ENCODE results near the gene NEK8. TPM values are rescaled to one million over a fixed set of nuclear protein-coding genes. Genes with fewer than 3 reads are reported as not detected.

NEK8 gene
- 18.6 TPM for polyA plus RNA-seq

GRCh38 chr17:28728364-28729200 is at the start of gene NEK8:
Gene NEK8, plus strand, starts transcription at chr17:28728788. Its CDS starts 26 bp downstream, at chr17:28728814.
- no peaks in the 10 kb centered on the region for H3K9me3 Mint-ChIP-seq

GRCh38 chr17:28682655-28683054 is 45.9 kb upstream of the NEK8 start:
- no peaks in the 10 kb centered on the region for H3K9me3 Mint-ChIP-seq
- H3K27me3 Mint-ChIP-seq: no peaks in the 10 kb centered on the region
- no peak overlapping the region for H3K27ac Mint-ChIP-seq
- peaks cover 5% of the 10 kb centered on the region for H3K36me3 Mint-ChIP-seq
- no peaks in the 10 kb centered on the region for H3K4me1 Mint-ChIP-seq
- no peak overlapping the region for H3K4me3 Mint-ChIP-seq

More at GRCh38 chr17:28728364-28729200, at the start of gene NEK8:
- no peaks in the 10 kb centered on the region for H3K27me3 Mint-ChIP-seq
- H3K36me3 Mint-ChIP-seq: peaks cover 2% of the 10 kb centered on the region
- H3K4me1 Mint-ChIP-seq: peaks cover 22 to 36% (median 32%) of the 10 kb centered on the region in 3 donors
- H3K4me3 Mint-ChIP-seq: peak within 1 kb of the TSS; percentile 91 to 98 (median 96)
- H3K27ac Mint-ChIP-seq: peak within 1 kb of the TSS; percentile 99 to 100 (median 100)

- Mint-ChIP-seq H3K4me3 (no peak overlapping the region), H3K4me1 (no peaks in the 10 kb centered on the region), H3K9me3 (no peaks in the 10 kb centered on the region), H3K36me3 (peaks cover 18% of the 10 kb centered on the region), H3K27me3 (no peaks in the 10 kb centered on the region), H3K27ac (peak overlapping the region in 1 of 3 donors; percentile 96)
These were observed 43.6 kb upstream of the NEK8 start for GRCh38 chr17:28684963-28685362.

GRCh38 chr17:28685366-28685765 is 43.2 kb upstream of the NEK8 start:
- Mint-ChIP-seq H3K36me3 (peaks cover 19% of the 10 kb centered on the region), H3K27me3 (no peaks in the 10 kb centered on the region), H3K4me3 (no peak overlapping the region), H3K9me3 (no peaks in the 10 kb centered on the region), H3K27ac (no peak overlapping the region), H3K4me1 (no peaks in the 10 kb centered on the region)

GRCh38 chr17:28686296-28686695 is 42.3 kb upstream of the NEK8 start:
- no peak overlapping the region for H3K4me3 Mint-ChIP-seq
- H3K27me3 Mint-ChIP-seq: no peaks in the 10 kb centered on the region
- H3K27ac Mint-ChIP-seq: no peak overlapping the region
- no peaks in the 10 kb centered on the region for H3K4me1 Mint-ChIP-seq
- no peaks in the 10 kb centered on the region for H3K9me3 Mint-ChIP-seq
- peaks cover 19% of the 10 kb centered on the region for H3K36me3 Mint-ChIP-seq

GRCh38 chr17:28688481-28688880 is 40.1 kb upstream of the NEK8 start:
- no peak overlapping the region for H3K4me3 Mint-ChIP-seq
- H3K36me3 Mint-ChIP-seq: peaks cover 19% of the 10 kb centered on the region
- H3K9me3 Mint-ChIP-seq: no peaks in the 10 kb centered on the region
- no peaks in the 10 kb centered on the region for H3K27me3 Mint-ChIP-seq
- peak overlapping the region in 1 of 3 donors; percentile 67 for H3K27ac Mint-ChIP-seq
- no peaks in the 10 kb centered on the region for H3K4me1 Mint-ChIP-seq

GRCh38 chr17:28689011-28689410 is 39.6 kb upstream of the NEK8 start:
- no peak overlapping the region for H3K4me3 Mint-ChIP-seq
- no peaks in the 10 kb centered on the region for H3K27me3 Mint-ChIP-seq
- H3K9me3 Mint-ChIP-seq: no peaks in the 10 kb centered on the region
- H3K36me3 Mint-ChIP-seq: peaks cover 19% of the 10 kb centered on the region
- no peak overlapping the region for H3K27ac Mint-ChIP-seq
- no peaks in the 10 kb centered on the region for H3K4me1 Mint-ChIP-seq

- no peak overlapping the region for H3K27ac Mint-ChIP-seq
- peaks cover 8% of the 10 kb centered on the region for H3K36me3 Mint-ChIP-seq
These were observed 34.7 kb upstream of the NEK8 start for GRCh38 chr17:28693869-28694268.

GRCh38 chr17:28698253-28698941 is 30.2 kb upstream of the NEK8 start:
- Mint-ChIP-seq H3K4me1 (peaks cover 0 to 2% (median 0%) of the 10 kb centered on the region in 3 donors), H3K27ac (peak overlapping the region in 1 of 3 donors; percentile 69), H3K27me3 (no peaks in the 10 kb centered on the region), H3K9me3 (no peaks in the 10 kb centered on the region), H3K4me3 (peak overlapping the region in 2 of 4 donors; percentile 39 to 52), H3K36me3 (peaks cover 2% of the 10 kb centered on the region)

More at GRCh38 chr17:28693869-28694268, 34.7 kb upstream of the NEK8 start:
- H3K4me3 Mint-ChIP-seq: no peak overlapping the region
- H3K4me1 Mint-ChIP-seq: no peaks in the 10 kb centered on the region
- no peaks in the 10 kb centered on the region for H3K9me3 Mint-ChIP-seq
- no peaks in the 10 kb centered on the region for H3K27me3 Mint-ChIP-seq

GRCh38 chr17:28700278-28700677 is 28.3 kb upstream of the NEK8 start:
- H3K27me3 Mint-ChIP-seq: no peaks in the 10 kb centered on the region
- H3K4me1 Mint-ChIP-seq: peaks cover 0 to 2% (median 0%) of the 10 kb centered on the region in 3 donors
- H3K27ac Mint-ChIP-seq: no peak overlapping the region
- H3K4me3 Mint-ChIP-seq: no peak overlapping the region
- peaks cover 2% of the 10 kb centered on the region for H3K36me3 Mint-ChIP-seq
- H3K9me3 Mint-ChIP-seq: no peaks in the 10 kb centered on the region

- H3K27ac Mint-ChIP-seq: no peak overlapping the region
- peaks cover 2% of the 10 kb centered on the region for H3K36me3 Mint-ChIP-seq
- no peak overlapping the region for H3K4me3 Mint-ChIP-seq
- H3K9me3 Mint-ChIP-seq: no peaks in the 10 kb centered on the region
- no peaks in the 10 kb centered on the region for H3K27me3 Mint-ChIP-seq
- H3K4me1 Mint-ChIP-seq: peaks cover 0 to 5% (median 1%) of the 10 kb centered on the region in 3 donors
These were observed 27.6 kb upstream of the NEK8 start for GRCh38 chr17:28700830-28701492.

- no peaks in the 10 kb centered on the region for H3K9me3 Mint-ChIP-seq
- H3K4me3 Mint-ChIP-seq: no peak overlapping the region
- H3K27ac Mint-ChIP-seq: no peak overlapping the region
- peaks cover 2% of the 10 kb centered on the region for H3K36me3 Mint-ChIP-seq
- H3K27me3 Mint-ChIP-seq: no peaks in the 10 kb centered on the region
- peaks cover 0 to 5% (median 1%) of the 10 kb centered on the region in 3 donors for H3K4me1 Mint-ChIP-seq
These were observed 26.4 kb upstream of the NEK8 start for GRCh38 chr17:28702026-28702751.

GRCh38 chr17:28702752-28703150 is 25.8 kb upstream of the NEK8 start:
- Mint-ChIP-seq H3K4me3 (no peak overlapping the region), H3K36me3 (peaks cover 2% of the 10 kb centered on the region), H3K27ac (peak overlapping the region in 1 of 3 donors; percentile 35), H3K9me3 (no peaks in the 10 kb centered on the region), H3K27me3 (no peaks in the 10 kb centered on the region), H3K4me1 (peaks cover 0 to 5% (median 1%) of the 10 kb centered on the region in 3 donors)

- no peaks in the 10 kb centered on the region for H3K9me3 Mint-ChIP-seq
- no peaks in the 10 kb centered on the region for H3K27me3 Mint-ChIP-seq
- no peak overlapping the region for H3K4me3 Mint-ChIP-seq
- H3K4me1 Mint-ChIP-seq: peaks cover 0 to 5% (median 4%) of the 10 kb centered on the region in 3 donors
- H3K36me3 Mint-ChIP-seq: peaks cover 2% of the 10 kb centered on the region
- H3K27ac Mint-ChIP-seq: no peak overlapping the region
These were observed 24.9 kb upstream of the NEK8 start for GRCh38 chr17:28703552-28704218.
